Thymus (tissue), 11 donors: ENCODE data around the gene LRRC27. TPM values are rescaled to one million over a fixed set of nuclear protein-coding genes. Genes with fewer than 3 reads are reported as not detected.
"Not testable (repeated sequence)": the region's sequence is repeated elsewhere in the genome, so short reads cannot be mapped to it uniquely, and the experiment has no call there.

ENCODE experiments used
- DNase-seq, 9 donors: peaks; one replicate each; pipeline ENCODE4 v3.0.0-alpha.2; 2013; ENCODE audit warnings: low spot score in 9 of 9, low read depth in 6 of 9, missing footprints in 1 of 9
- H3K27ac ChIP-seq, 2 donors: one replicate each; pipeline ENCODE4 v1.5.1; 2013; ENCODE audit warnings: control low read depth in 1 of 2, low read depth in 1 of 2, low read length in 1 of 2, mild to moderate bottlenecking in 1 of 2, moderate library complexity in 1 of 2
- H3K27me3 ChIP-seq, 2 donors: one replicate each; pipeline ENCODE4 v1.5.1; 2013; ENCODE audit warnings: low read length in 1 of 2; ENCODE audit not compliant: control insufficient read depth in 2 of 2, insufficient read depth in 1 of 2
- H3K36me3 ChIP-seq, 2 donors: one replicate each; pipeline ENCODE4 v1.5.1; 2013; ENCODE audit warnings: low read length in 1 of 2, mild to moderate bottlenecking in 1 of 2, moderate library complexity in 1 of 2; ENCODE audit not compliant: control insufficient read depth in 2 of 2, insufficient read depth in 2 of 2
- H3K4me1 ChIP-seq, 2 donors: one replicate each; pipeline ENCODE4 v1.5.1; 2013; ENCODE audit warnings: low read length in 2 of 2; ENCODE audit not compliant: control insufficient read depth in 2 of 2, insufficient read depth in 2 of 2
- H3K4me3 ChIP-seq, 2 donors: one replicate each; pipeline ENCODE4 v1.5.1; 2013; ENCODE audit warnings: low read length in 2 of 2, control low read depth in 1 of 2, mild to moderate bottlenecking in 1 of 2
- H3K9me3 ChIP-seq, 2 donors: one replicate each; pipeline ENCODE4 v1.5.1; 2013; ENCODE audit warnings: low read length in 1 of 2, mild to moderate bottlenecking in 1 of 2; ENCODE audit not compliant: control insufficient read depth in 2 of 2, insufficient read depth in 1 of 2
- WGBS: extraction: QIAGEN DNeasy Blood & Tissue Kit; methylation state at CpG from one replicate; pipeline ENCODE4 v1.1.7; 2013; 5-methylcytosine and 5-hydroxymethylcytosine counted together
- polyA plus RNA-seq: library from polyadenylated mRNA; stranded (reverse); fragments of 200-250 nt; gene quantifications from one replicate; pipeline ENCODE4 v1.2.3, GENCODE V29; 2013
- total RNA-seq: library from RNA; stranded (reverse); fragments of 120-200 nt; gene quantifications from one replicate; pipeline ENCODE4 v1.2.4, GENCODE V29; 2013
- donor health status: healthy.

LRRC27 gene
- total and polyA plus RNA-seq, 2 donors: 7.6 to 8.7 TPM

- not testable (repeated sequence) for H3K27ac ChIP-seq, H3K4me1 ChIP-seq, H3K36me3 ChIP-seq, H3K4me3 ChIP-seq, H3K9me3 ChIP-seq, DNase-seq, H3K27me3 ChIP-seq
- 96% methylated on average over 16 of the region's 16 CpGs for WGBS
These were observed 47.0 kb downstream of the LRRC27 start for GRCh38 chr10:132379026-132379425.

- DNase-seq, H3K36me3 ChIP-seq, H3K27ac ChIP-seq, H3K27me3 ChIP-seq, H3K4me3 ChIP-seq, H3K9me3 ChIP-seq: not testable (repeated sequence)
- peaks cover 0 to 15% of the 10 kb centered on the region in 2 donors for H3K4me1 ChIP-seq
- over 99% methylated on average over 4 of the region's 4 CpGs for WGBS
These were observed 49.0 kb downstream of the LRRC27 start for GRCh38 chr10:132380986-132381385.

GRCh38 chr10:132381741-132382140 lies 49.7 kb downstream of the LRRC27 start:
- no peak overlapping the region for H3K27ac ChIP-seq
- 60% methylated on average over 2 of the region's 2 CpGs for WGBS
- H3K36me3 ChIP-seq: no peaks in the 10 kb centered on the region
- no peaks in the 10 kb centered on the region for H3K9me3 ChIP-seq
- no peaks in the 10 kb centered on the region for H3K27me3 ChIP-seq
- DNase-seq: no peak
- peaks cover 0 to 22% of the 10 kb centered on the region in 2 donors for H3K4me1 ChIP-seq
- no peak overlapping the region for H3K4me3 ChIP-seq

- Histone ChIP-seq H3K9me3 (no peaks in the 10 kb centered on the region), H3K27ac (no peak overlapping the region), H3K27me3 (no peaks in the 10 kb centered on the region), H3K4me3 (no peak overlapping the region), H3K4me1 (peaks cover 0 to 26% of the 10 kb centered on the region in 2 donors), H3K36me3 (no peaks in the 10 kb centered on the region)
- WGBS: 95% methylated on average over 16 of the region's 16 CpGs
- DNase-seq: no peak
These were observed 50.4 kb downstream of the LRRC27 start for GRCh38 chr10:132382231-132382922.

GRCh38 chr10:132383101-132383500 lies 51.1 kb downstream of the LRRC27 start:
- peaks cover 0 to 31% of the 10 kb centered on the region in 2 donors for H3K4me1 ChIP-seq
- no peak for DNase-seq
- no peaks in the 10 kb centered on the region for H3K36me3 ChIP-seq
- 91% methylated on average over 8 of the region's 8 CpGs for WGBS
- H3K9me3 ChIP-seq: no peaks in the 10 kb centered on the region
- no peak overlapping the region for H3K27ac ChIP-seq
- no peaks in the 10 kb centered on the region for H3K27me3 ChIP-seq
- H3K4me3 ChIP-seq: no peak overlapping the region

- no peaks in the 10 kb centered on the region for H3K9me3 ChIP-seq
- H3K27ac ChIP-seq: no peak overlapping the region
- no peaks in the 10 kb centered on the region for H3K36me3 ChIP-seq
- peaks cover 0 to 32% of the 10 kb centered on the region in 2 donors for H3K4me1 ChIP-seq
- no peak for DNase-seq
- H3K27me3 ChIP-seq: peaks cover 0 to under 1% of the 10 kb centered on the region in 2 donors
- H3K4me3 ChIP-seq: no peak overlapping the region
- WGBS: 81% methylated on average over 13 of the region's 13 CpGs
These were observed 51.8 kb downstream of the LRRC27 start for GRCh38 chr10:132383751-132384196.

GRCh38 chr10:132384618-132385388 lies 52.8 kb downstream of the LRRC27 start:
- no peak for DNase-seq
- no peak overlapping the region for H3K27ac ChIP-seq
- no peak overlapping the region for H3K4me3 ChIP-seq
- peaks cover 0 to 41% of the 10 kb centered on the region in 2 donors for H3K4me1 ChIP-seq
- H3K27me3 ChIP-seq: peaks cover 2 to 10% of the 10 kb centered on the region in 2 donors
- no peaks in the 10 kb centered on the region for H3K9me3 ChIP-seq
- H3K36me3 ChIP-seq: no peaks in the 10 kb centered on the region
- 83% methylated on average over 20 of the region's 20 CpGs for WGBS

GRCh38 chr10:132385389-132385667 lies 53.3 kb downstream of the LRRC27 start:
- Histone ChIP-seq H3K27me3 (peaks cover 2 to 10% of the 10 kb centered on the region in 2 donors), H3K4me3 (no peak overlapping the region), H3K9me3 (no peaks in the 10 kb centered on the region), H3K27ac (no peak overlapping the region), H3K4me1 (peaks cover 0 to 41% of the 10 kb centered on the region in 2 donors), H3K36me3 (no peaks in the 10 kb centered on the region)
- peak in 1 of 9 donors; percentile 45 for DNase-seq
- 31% methylated on average over 5 of the region's 5 CpGs for WGBS

- no peak for DNase-seq
- WGBS: 93% methylated on average over 18 of the region's 18 CpGs
These were observed 53.9 kb downstream of the LRRC27 start for GRCh38 chr10:132385721-132386418.

More at GRCh38 chr10:132385721-132386418, 53.9 kb downstream of the LRRC27 start:
- H3K4me1 ChIP-seq: peaks cover 0 to 41% of the 10 kb centered on the region in 2 donors
- no peak overlapping the region for H3K4me3 ChIP-seq
- H3K36me3 ChIP-seq: no peaks in the 10 kb centered on the region
- peaks cover 2 to 10% of the 10 kb centered on the region in 2 donors for H3K27me3 ChIP-seq
- no peak overlapping the region for H3K27ac ChIP-seq
- H3K9me3 ChIP-seq: no peaks in the 10 kb centered on the region
